HG03520 (cell line): ENCODE data around the gene GRM4.

Source experiments
- ATAC-seq: cut with Tn5 transposase; IDR thresholded peaks from one replicate; pipeline ENCODE4 v1.9.1; 2021; ENCODE audit warnings: mild to moderate bottlenecking, moderate library complexity; ENCODE audit not compliant: unreplicated experiment

The GRM4 gene

DNA sequence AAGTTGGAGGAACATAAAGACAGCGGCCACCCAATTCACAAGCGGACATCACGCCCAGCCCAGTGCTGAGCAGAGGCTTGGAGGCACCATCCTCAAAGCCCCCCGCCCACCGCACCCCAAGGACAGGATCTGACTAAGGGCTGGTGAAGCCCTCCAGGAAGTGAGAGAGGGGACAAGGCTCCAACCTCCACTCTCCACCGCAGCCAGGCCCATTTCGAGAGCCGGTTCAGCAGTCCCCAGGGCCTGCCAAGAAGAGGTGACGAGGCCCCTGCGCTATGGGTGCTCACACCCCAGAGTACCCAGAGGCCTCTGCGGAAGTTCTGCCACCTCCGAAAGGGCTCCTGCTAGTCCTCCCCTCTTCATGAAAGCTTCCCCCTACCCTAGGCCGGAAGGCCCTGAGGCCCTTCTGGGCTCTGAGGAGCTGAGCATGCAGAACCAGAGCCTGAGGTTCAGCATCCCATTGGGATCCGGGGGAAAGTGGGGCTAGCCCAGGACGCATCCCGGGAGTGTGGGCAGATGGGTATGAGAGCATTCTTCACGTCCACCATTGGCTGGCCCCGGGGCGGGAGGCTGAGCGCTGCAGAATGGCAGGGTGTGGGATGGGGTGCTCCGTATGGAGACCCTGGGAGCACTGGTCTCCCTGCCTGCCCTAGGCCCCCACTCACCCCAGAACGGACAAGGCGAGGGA is 2.5 kb downstream of the GRM4 start:
- no peak for ATAC-seq

DNA sequence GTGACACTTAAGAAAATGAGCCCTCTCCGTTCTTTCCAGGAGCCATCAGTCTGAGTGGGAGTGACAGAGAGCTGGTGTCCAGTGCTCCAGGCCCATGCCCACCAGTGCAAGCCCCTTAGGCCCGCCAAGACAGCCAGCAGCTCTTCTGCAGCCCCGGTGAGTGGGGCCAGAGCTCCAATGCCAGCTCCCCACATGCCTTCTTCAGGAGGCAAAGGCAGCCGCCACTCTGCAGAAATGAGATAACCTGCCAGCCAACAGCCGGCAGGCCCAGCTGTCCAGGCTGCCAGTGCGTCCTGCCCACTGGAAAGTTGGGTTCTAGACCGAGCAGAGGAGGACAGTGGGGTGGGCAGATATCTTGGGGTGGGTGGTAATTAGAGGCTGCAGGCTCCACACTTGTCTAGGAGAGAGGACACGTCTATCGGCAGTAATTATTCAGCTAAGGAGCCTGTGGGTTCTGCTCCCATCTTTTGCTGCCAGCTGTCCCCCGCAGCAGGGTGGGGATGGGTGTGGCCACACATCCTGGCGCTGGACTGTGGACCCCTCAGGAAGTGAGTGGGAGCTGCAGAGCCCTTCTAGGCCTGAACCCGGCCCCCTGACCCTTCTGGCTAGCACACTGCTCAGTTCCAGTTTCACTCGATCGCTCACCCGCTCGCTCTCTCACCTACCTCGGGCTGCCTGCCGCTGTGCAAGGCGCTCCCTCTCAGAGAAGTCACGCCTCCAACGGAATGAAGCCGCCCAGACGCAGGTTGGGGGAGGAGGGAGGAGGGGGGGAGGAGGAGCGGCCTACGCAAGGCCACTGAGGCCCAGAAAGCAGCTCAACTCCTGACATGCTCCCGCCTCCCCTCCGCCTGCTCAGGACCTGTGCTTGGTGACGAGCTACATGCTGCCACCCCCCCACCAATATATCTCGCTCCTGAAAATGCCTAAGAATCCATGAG is 3.6 kb downstream of the GRM4 start:
- no peak for ATAC-seq

DNA sequence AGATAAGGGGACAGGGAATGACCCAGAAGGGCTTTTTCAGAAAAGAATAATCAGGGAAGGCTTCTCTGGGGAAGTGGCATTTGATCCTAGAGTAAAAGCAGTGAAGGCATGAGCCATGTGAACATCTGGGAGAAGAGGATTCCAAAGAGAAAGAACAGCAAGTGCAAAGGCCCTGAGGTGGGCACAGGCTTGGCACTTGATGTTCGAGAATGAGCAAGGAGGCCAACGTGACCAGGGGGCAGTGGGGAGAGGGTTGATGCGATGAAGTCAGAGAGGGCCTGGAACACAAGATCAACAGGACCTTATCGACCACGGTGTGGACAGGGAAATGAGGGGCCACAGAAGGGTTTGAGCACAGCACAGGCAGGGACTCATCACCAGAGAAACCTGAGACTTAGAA is 5.8 kb downstream of the GRM4 start:
- ATAC-seq = no peak

DNA sequence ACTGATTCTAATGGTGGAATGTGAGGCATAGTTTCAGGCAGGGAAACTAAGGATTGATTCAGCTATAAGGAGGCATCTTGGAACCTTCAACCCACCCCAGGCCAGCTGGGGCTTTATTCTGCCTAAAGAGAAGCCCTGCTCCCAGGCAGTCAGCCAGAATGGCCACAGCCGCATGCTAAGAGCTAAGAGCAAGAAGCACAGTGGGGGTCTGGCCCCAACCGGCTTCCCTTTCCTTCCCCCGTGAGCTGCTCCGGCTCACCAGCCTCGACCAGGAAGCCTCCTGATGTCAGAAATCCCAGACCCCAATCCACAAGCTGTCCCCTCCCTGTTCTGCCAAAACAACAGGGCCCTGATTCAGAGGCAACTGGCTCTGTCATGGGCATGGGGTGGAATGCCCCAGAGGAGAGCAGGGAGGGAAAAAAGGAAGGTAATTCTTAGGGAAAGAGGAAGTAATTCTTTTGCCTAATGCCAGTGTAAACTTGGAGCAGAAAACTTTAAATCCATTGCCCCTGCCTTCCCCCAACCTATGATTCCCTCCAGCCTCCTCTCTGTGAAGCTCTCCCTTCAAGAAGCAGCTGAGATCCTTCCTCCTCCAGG is 6.9 kb downstream of the GRM4 start:
- no peak for ATAC-seq

GRCh38 chr6:34138191-34138590 is 7.7 kb downstream of the GRM4 start:
- ATAC-seq = no peak

GRCh38 chr6:34135541-34135940 is 10.3 kb downstream of the GRM4 start:
- ATAC-seq = no peak

DNA sequence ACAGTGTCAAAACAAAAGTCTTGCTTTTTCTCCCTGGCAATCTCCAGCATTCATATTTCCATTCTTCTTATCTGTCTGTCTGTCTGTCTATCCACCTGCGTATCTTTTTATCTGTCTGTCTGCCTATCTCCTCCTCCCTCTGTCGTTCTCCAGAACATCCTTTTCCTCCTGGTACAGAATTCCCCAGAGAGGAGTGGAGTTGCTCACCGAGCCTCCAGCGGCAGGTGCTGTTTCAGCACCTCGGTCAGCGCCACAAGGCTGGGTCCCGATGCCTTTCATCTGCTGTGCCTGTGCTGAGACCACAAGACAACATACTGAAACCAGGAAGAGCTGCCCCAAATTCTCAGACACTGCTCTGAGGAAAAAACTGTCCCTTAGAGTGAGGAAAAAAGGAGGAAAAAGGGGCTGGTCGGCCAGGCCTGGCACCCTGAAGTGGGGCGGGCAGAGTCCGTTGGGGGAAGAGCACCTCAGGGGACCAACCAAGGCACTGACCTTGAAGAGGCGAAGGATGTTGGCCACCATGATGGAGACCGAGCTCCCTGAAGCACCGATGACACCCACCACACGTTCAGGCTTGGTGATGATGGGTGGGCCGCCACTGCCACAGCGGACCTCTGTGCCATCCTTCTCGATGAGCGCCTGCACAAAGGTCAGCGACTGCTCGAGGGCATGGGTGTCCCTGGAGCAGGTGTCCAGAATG is 13.3 kb downstream of the GRM4 start:
- ATAC-seq = no peak

DNA sequence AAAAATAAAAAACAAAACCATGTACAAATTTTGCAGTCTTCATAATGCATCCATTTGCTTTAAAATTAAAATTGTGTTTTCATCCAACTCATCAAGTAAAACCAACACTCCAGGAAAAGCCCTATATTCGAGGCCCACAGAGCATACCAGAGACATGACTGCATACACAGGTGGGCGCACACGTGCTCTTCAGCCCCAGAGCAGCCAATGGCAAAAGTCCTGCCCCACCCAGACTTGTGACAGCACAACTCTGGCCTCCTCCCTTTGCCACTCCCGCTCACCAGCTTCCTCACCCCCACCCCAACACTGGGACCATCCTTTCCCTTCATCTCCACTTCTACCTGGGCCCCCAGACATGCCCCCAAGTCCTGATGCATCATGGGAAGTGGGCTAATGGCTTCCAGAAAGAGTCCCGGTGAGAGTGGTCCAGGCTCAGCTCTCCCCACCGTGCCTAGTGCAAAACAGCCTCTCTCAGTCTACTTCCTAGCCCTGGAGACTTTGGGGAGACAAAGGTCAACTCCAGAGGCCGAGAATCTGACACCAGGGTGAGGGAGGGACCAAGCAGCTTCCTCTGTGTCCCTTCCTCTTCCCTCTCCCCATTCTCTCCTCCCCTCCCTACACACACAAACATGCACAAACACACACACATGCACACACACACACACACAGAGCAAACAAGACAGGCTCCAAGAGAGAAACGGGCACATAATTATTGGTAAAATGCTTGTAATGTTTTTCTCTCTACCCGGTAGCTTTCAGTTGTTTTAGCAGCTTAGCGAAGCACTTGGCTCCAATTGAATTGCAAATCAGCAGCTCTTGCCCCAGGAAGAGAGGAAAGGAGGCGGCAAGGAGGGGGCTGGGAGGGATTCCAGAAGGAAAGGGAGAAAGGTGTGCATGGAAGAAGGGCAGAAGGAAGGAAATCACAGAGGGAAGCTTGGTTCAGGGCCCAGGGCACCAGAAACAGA is 14.3 kb downstream of the GRM4 start:
- no peak for ATAC-seq

- ATAC-seq = no peak
Observed at GRCh38 chr6:34130862-34131261, 15.0 kb downstream of the GRM4 start.

GRCh38 chr6:34129753-34130152 is 16.1 kb downstream of the GRM4 start:
- no peak for ATAC-seq

DNA sequence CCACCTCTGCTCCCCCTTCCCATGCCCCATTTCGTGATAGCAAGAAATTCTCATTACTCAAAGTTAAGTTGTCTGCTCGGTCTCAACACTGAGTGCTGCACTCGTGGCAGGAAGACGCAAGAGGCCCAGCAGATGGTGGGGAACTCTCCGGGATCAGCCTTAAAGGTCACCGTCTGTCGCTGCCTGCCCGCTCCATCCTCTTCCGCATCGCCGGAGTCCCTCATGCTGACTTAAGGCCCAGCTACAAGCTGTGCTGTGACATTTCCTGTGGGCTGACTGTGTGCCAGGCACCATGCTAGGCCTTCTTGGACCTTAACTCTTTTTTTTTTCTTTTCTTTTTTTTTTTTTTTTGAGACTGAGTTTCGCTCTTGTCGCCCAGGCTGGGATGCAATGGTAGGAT is 17.8 kb downstream of the GRM4 start:
- no peak for ATAC-seq

DNA sequence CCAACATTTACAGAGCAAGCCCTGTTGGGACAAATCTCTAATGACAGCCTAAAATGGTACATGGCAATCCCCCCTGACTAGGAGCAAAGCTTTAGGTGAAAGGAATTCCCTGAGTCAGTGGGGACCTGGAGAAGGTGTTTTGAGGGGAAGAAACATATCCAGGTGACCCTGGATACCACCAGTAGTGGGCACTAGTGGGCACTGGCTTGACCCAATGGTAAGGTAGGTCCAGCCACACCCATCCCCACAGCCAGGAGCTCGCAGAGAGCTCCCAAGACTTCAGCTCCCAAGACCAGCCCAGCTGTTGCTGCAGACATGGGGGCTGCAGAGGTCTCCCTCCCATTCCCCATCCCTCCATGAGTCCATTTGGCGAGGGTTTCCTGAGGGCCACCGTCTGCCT is 19.5 kb downstream of the GRM4 start:
- no peak for ATAC-seq

- no peak for ATAC-seq
Observed at GRCh38 chr6:34125939-34126338, 19.9 kb downstream of the GRM4 start.

DNA sequence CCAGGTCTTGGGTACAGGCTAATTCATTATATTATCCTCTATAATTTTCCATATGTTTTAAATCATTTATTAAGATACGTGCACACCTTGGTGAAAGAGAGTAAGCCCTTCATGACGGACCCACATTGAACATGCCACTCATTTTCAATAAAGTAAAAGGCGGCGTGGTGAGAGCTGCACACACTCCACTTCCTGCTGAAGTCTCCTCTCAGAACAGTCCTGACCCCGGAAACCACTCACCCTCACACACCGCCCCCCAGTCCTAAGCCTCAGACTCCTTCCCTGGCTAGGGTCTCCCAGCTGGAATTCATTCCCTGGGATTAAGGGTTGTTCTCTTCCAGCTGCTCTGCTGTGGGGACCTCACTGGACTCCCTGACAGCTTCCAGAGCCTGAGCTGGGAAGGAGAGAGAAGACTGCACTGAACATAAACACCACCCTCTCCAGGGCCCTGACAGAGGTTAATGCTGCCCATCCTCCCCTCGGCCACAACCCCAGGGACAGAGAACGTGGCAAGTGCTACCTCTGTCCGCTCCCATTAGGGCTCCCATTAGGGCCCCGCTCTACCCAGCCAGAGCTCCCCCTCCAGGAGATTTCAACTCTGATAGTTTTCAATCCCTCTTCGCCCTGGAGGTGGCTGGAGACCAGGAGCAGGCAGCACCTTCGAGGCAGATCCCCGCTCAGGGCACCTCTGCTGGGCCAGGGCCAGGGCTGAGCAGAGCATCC is 24.8 kb downstream of the GRM4 start:
- no peak for ATAC-seq

- no peak for ATAC-seq
Observed at GRCh38 chr6:34115915-34116314, 30.0 kb downstream of the GRM4 start.

DNA sequence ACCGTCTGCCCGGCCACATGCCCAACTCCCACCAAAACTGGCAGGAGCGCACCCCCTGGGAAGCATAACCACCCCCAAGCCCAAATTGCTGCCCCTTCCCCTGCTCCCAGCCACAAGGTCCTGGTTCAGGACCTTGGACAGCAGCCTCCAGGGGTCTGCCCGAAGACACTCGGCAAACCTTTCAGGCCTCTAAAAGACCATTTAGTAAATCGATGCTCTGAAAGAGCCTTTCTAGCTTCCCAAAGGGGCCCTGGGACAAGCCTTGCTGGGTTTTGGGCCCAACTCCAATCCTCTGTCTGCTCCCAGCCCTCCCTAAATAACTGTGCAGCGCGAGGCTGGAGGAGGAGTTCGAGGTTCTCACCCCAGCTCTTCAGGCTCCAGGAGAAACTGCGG is 30.5 kb downstream of the GRM4 start:
- no peak for ATAC-seq

GRCh38 chr6:34114695-34115402 is 31.0 kb downstream of the GRM4 start:
- no peak for ATAC-seq

DNA sequence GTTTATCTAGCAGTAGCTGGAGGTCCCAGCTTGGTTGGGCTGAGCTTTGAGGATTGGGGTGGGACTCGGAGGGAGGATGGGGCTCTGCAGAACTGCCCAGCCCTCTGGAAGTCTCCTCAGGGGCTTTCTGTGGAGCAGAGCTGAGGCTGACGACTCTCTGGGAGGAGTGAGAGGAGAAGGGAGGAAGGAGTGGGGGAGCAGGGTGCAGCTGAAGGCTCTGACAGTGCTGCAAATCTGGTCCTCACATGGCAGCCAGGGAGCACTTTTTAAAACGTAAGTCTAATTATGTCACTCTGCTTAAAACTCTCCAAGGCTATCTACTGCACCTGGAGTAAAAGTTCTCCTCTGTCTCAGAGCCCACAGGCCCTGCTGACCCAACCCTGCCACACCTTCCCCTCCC is 32.4 kb downstream of the GRM4 start:
- no peak for ATAC-seq

GRCh38 chr6:34112126-34112525 is 33.8 kb downstream of the GRM4 start:
- no peak for ATAC-seq
